Ovary (tissue), 9 donors: Measurements from ENCODE around the gene LEKR1. TPM values are rescaled to one million over a fixed set of nuclear protein-coding genes. Genes with fewer than 3 reads are reported as not detected.

Source experiments
- DNase-seq, 5 donors: peaks; one replicate each; pipeline ENCODE4 v3.0.0-alpha.2; 2019 to 2020
- H3K27ac ChIP-seq, 2 donors: fragments of 200-600 bp; one replicate each; pipeline versions ENCODE4 v1.5.1 to v1.8.0; 2019 to 2022
- H3K27me3 ChIP-seq: fragments of 200-600 bp; one replicate; pipeline ENCODE4 v1.8.0; 2022
- H3K36me3 ChIP-seq: fragments of 200-600 bp; sonication (generic); one replicate; pipeline ENCODE4 v1.5.1; 2019
- H3K4me1 ChIP-seq: one replicate; pipeline ENCODE4 v1.8.1; 2013; ENCODE audit warnings: mild to moderate bottlenecking, moderate library complexity; ENCODE audit not compliant: insufficient read depth
- H3K4me3 ChIP-seq: fragments of 200-600 bp; sonication (generic); one replicate; pipeline ENCODE4 v1.5.1; 2017
- H3K9me3 ChIP-seq, 2 donors: fragments of 200-600 bp in 1 of 2; sonication (generic) in 1 of 2; one replicate each; pipeline versions ENCODE4 v1.5.1 to v1.8.1; 2013 to 2019; ENCODE audit warnings: mild to moderate bottlenecking in 1 of 2, moderate library complexity in 1 of 2
- EP300 ChIP-seq: sonication (generic); formaldehyde crosslinking; IDR thresholded peaks from one replicate; pipeline ENCODE4 v1.6.1; 2017; ENCODE audit warnings: antibody characterized with exemption
- POLR2A ChIP-seq: fragments of 450-650 bp; IDR thresholded peaks from one replicate; pipeline ENCODE4 v1.6.1; 2017; ENCODE audit warnings: antibody characterized with exemption, mild to moderate bottlenecking, moderate library complexity
- WGBS, 3 donors: extraction: QIAGEN DNeasy Blood & Tissue Kit in 1 of 3; methylation state at CpG; one replicate each; pipeline versions ENCODE4 v1.1.5 to v1.1.7; 2013 to 2017; 5-methylcytosine and 5-hydroxymethylcytosine counted together
- intact Hi-C, 4 donors: fragments of 100-400 bp; cut with DNase I; formaldehyde crosslinking; loops; one replicate each; pipeline versions ENCODE4 v1.11.0 to v1.15.1; 2022 to 2023
- polyA plus RNA-seq, 2 donors: library from polyadenylated mRNA; stranded (reverse); fragments of 200-250 nt in 1 of 2; fragments of 350-450 nt in 1 of 2; fragmentation: Illumina TruSeq in 1 of 2; extraction: RNeasy Lipid Tissue Mini Kit (QIAGEN cat#74804) in 1 of 2; gene quantifications; one replicate each; pipeline ENCODE4 v1.2.3, GENCODE V29; 2013 to 2014
- total RNA-seq, 7 donors: library from RNA; depleted of rRNA in 2 of 7; stranded (reverse); fragments of >200 nt in 2 of 7; fragmentation: NEBNext Ultra II Directional in 3 of 7; extraction: Animal tissue kit (Norgen Biotek cat#: 25700) in 3 of 7; gene quantifications; one replicate each; pipeline versions ENCODE4 v1.1.0 to v1.2.4, GENCODE V29; 2016 to 2023
- TF ChIP-seq, protein P1 (sequence below), 3 donors: fragments of 450-650 bp in 2 of 3; fragments of 200-600 bp in 1 of 3; IDR thresholded peaks; one replicate each; pipeline versions ENCODE4 v1.5.1 to v1.8.0; 2016 to 2022; ENCODE audit warnings: antibody characterized with exemption in 3 of 3, mild to moderate bottlenecking in 1 of 3
- donor health status: DM: no; HTN: no; CAD: no; lungs with moderate emphysema.
- donor health status: DM: no; HTN: no; CAD: no.
- donor health status: Bipolar disorder and iron deficiency.
- donor health status: DM: yes; HTN: yes; CAD: no.
- donor health status: DM: no; HTN: no; CAD: no.
- donor health status: DM: yes; HTN: yes; CAD: no.

Gene LEKR1
- total and polyA plus RNA-seq, 9 donors = 0.38 to 7.8 (median 2.4) TPM

- Histone ChIP-seq H3K36me3 (no peaks in the 10 kb centered on the region), H3K27ac (no peak overlapping the region), H3K9me3 (no peaks in the 10 kb centered on the region), H3K4me3 (no peak overlapping the region), H3K27me3 (no peaks in the 10 kb centered on the region), H3K4me1 (no peaks in the 10 kb centered on the region)
- 36 to 52% (median 48%) methylated on average over 1 of the region's 1 CpG for WGBS, 3 donors
- intact Hi-C loops = no loop called here
- DNase-seq = no peak
- TF ChIP-seq, protein P1, sequence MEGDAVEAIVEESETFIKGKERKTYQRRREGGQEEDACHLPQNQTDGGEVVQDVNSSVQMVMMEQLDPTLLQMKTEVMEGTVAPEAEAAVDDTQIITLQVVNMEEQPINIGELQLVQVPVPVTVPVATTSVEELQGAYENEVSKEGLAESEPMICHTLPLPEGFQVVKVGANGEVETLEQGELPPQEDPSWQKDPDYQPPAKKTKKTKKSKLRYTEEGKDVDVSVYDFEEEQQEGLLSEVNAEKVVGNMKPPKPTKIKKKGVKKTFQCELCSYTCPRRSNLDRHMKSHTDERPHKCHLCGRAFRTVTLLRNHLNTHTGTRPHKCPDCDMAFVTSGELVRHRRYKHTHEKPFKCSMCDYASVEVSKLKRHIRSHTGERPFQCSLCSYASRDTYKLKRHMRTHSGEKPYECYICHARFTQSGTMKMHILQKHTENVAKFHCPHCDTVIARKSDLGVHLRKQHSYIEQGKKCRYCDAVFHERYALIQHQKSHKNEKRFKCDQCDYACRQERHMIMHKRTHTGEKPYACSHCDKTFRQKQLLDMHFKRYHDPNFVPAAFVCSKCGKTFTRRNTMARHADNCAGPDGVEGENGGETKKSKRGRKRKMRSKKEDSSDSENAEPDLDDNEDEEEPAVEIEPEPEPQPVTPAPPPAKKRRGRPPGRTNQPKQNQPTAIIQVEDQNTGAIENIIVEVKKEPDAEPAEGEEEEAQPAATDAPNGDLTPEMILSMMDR (IDR thresholded peaks at IDR 0.05) = no peak
- TF ChIP-seq POLR2A (no peak), EP300 (no peak)
Observed at GRCh38 chr3:157043771-157044170, 217.6 kb downstream of the LEKR1 start.

DNA sequence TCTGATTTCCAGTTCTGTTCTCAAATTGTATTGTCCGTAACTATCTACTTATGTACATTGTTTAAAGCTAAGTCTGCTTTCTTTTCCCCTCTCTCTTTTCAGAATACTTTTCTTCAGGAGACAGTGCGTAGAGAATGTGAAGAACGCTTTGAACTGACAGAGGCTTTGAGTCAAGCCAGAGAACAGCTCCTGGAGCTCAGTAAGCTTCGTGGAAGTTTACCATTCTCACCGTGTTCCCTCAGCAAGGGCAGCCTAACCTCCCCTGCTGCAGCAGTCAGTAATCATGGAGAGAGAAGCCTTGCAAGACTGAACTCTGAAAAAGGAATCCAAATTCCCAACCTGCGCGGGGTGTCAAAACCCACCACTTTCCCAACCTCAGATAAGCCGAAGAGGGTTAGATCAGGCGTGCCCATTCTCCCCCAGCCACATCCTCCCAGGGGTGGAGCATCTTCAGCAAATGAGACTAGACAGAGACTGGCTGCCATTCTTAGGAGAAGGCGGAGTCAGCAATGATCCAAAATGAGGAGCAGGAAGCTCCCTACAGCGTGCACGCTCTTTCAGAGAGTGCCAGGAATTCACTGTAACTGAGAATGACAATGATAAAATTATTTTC lies 219.2 kb downstream of the LEKR1 start:
- Histone ChIP-seq H3K36me3 (no peaks in the 10 kb centered on the region), H3K9me3 (no peaks in the 10 kb centered on the region), H3K27ac (no peak overlapping the region), H3K4me3 (no peak overlapping the region), H3K4me1 (no peaks in the 10 kb centered on the region), H3K27me3 (no peaks in the 10 kb centered on the region)
- intact Hi-C loops = no loop called here
- TF ChIP-seq POLR2A (no peak), EP300 (no peak)
- WGBS, 3 donors = 63 to 73% (median 70%) methylated on average over 12 of the region's 12 CpGs
- no peak for DNase-seq

GRCh38 chr3:157046520-157046919 lies 220.4 kb downstream of the LEKR1 start:
- 90 to 98% (median 94%) methylated on average over 1 of the region's 1 CpG for WGBS, 3 donors
- TF ChIP-seq POLR2A = no peak
- no peak for TF ChIP-seq EP300
- TF ChIP-seq, protein P1 (IDR thresholded peaks at IDR 0.05) = no peak

GRCh38 chr3:157051055-157051454 lies 224.9 kb downstream of the LEKR1 start:
- TF ChIP-seq, protein P1 (IDR thresholded peaks at IDR 0.05) = no peak
- TF ChIP-seq POLR2A (no peak), EP300 (no peak)
- intact Hi-C loops = no loop called here
- H3K36me3 ChIP-seq = no peaks in the 10 kb centered on the region
- no peak overlapping the region for H3K27ac ChIP-seq
- no peaks in the 10 kb centered on the region for H3K9me3 ChIP-seq
- H3K4me3 ChIP-seq = no peak overlapping the region
- H3K27me3 ChIP-seq = no peaks in the 10 kb centered on the region
- 81 to 87% (median 84%) methylated on average over 3 of the region's 3 CpGs for WGBS, 3 donors
- H3K4me1 ChIP-seq = no peaks in the 10 kb centered on the region
- DNase-seq = no peak

More at GRCh38 chr3:157046520-157046919, 220.4 kb downstream of the LEKR1 start:
- no peak overlapping the region for H3K4me3 ChIP-seq
- no peak overlapping the region for H3K27ac ChIP-seq
- no peak for DNase-seq
- no peaks in the 10 kb centered on the region for H3K27me3 ChIP-seq
- intact Hi-C loops = no loop called here
- H3K4me1 ChIP-seq = no peaks in the 10 kb centered on the region
- H3K36me3 ChIP-seq = no peaks in the 10 kb centered on the region
- H3K9me3 ChIP-seq = no peaks in the 10 kb centered on the region

DNA sequence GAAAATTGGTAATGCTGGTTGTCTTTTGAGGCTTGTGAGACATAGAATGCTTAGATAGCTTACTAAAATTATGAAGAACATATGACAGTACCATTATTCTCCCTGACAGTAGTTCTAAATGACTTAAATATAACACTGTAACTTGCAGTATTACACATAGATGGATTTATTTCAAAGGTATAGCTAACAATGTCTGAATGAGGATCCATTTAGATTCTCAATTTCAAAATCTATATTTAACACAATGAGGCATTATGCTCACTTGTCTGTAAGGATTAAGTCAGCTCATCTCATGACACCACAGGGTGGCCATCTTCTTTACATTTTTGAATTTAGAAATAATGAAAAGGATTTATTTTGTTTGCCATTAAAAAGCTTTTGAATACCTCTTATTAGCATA lies 225.4 kb downstream of the LEKR1 start:
- no peaks in the 10 kb centered on the region for H3K4me1 ChIP-seq
- no peaks in the 10 kb centered on the region for H3K36me3 ChIP-seq
- H3K4me3 ChIP-seq = no peak overlapping the region
- no peak for DNase-seq
- H3K27ac ChIP-seq = no peak overlapping the region
- H3K27me3 ChIP-seq = no peaks in the 10 kb centered on the region
- intact Hi-C loops = no loop called here
- TF ChIP-seq EP300 (no peak), POLR2A (no peak)
- TF ChIP-seq, protein P1 (IDR thresholded peaks at IDR 0.05) = no peak
- H3K9me3 ChIP-seq = no peaks in the 10 kb centered on the region
